ENCODE data around the gene ANOS1.
"Not testable (repeated sequence)": the region's sequence is repeated elsewhere in the genome, so short reads cannot be mapped to it uniquely, and the experiment has no call there.

Gene ANOS1

GRCh38 chrX:8604131-8604530 lies 127.8 kb downstream of the ANOS1 start:
- no peak for DNase-seq

- DNase-seq: no peak
These were observed 140.4 kb downstream of the ANOS1 start for GRCh38 chrX:8591501-8591900.

DNA sequence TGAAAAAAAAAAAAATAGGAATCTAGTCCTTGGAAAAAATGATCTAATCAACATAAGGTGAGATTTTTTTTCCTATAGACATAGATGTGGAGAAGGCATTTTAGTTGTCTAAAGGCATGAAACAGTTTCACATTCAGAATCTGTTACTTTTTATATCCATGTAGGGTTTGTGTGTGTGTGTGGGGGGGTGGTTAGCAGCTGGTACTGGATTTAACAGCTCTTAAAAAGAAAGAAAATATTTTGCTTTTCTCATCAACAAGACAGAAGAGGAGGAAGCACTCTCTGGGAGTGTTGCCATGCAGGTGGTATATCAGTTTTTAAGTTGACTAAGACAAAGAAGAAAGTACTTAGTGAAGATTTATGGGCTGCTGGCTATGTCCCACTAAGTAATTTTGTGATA lies 145.0 kb downstream of the ANOS1 start:
- no peak for DNase-seq

DNA sequence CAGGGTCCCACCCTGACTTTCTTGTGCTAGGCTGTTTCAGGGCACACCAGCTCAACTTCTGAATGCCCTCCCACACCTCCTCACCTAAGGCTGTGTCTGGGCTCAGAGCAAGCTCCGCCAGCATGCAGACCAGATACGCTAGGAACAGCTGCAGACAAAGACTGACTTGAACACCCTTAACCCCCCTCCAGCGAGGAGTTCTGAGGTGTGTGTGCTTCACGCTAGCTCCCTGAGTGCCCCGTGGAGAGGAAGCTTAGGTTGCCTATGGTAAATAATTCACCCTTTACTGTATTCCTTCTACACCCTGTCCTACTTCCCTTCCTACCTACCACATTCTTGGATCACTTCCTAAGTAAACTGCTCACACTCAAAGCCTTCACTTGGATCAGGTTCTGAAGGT lies 152.3 kb downstream of the ANOS1 start:
- DNase-seq: no peak

DNA sequence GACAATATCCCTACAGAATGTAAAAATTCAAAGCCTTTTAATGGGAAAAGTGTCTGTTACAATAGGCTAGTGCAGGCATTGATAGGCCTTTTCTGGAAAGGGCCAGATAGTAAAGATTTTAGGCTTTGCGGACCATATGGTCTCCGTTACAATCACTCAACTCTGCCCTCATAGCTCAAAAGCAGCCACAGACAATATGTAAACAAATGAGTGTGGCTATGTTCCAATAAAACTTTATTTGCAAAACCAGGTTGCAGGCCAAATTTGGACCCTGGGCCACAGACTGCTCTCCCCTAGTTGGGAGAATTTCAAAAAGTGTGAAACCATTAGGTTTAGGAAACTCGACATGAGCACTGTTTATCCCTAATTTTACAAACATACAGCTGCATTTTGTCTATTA lies 155.1 kb downstream of the ANOS1 start:
- DNase-seq: no peak

GRCh38 chrX:8565729-8566128 lies 166.2 kb downstream of the ANOS1 start:
- DNase-seq: no peak

DNA sequence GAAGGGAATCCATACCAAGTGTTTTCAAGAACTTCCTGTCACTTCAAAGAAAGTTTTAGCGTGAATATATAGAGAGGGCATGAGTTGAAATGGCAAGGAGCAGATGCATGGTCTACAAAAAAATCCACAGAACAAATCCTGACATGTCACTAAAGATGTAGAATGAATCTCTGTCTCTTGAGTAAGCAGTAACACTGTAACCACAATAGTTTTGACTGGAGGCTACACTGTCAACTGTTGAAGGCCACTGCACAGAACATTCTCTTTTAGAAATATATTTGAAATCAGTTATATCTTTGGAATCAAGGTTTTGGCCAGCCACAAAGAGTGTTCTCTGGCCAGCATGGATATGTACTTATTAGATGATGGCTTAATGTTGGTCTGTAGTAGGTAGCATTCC lies 183.5 kb downstream of the ANOS1 start:
- DNase-seq: no peak

DNA sequence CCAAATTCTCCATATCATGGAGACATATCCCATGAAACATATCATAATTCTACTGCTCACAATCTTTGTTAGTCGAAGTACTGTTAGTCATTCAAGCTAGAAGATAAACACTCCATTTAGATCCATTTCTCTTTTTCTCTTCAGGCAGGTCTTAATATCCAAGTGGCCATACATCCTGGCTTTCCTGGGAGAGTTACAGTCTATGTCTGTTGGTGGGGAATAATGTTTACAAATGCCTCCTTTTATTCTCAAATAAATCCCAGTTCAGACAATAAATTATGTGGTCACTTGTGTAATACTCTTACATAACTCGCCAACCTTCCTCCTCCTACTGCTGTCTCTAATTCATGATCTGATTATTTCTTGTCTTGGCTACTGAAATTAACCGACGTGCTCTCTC lies 185.2 kb downstream of the ANOS1 start:
- DNase-seq: no peak

GRCh38 chrX:8520791-8521190 lies 211.1 kb downstream of the ANOS1 start:
- DNase-seq: no peak

- no peak for DNase-seq
These were observed 211.8 kb downstream of the ANOS1 start for GRCh38 chrX:8520178-8520577.

DNA sequence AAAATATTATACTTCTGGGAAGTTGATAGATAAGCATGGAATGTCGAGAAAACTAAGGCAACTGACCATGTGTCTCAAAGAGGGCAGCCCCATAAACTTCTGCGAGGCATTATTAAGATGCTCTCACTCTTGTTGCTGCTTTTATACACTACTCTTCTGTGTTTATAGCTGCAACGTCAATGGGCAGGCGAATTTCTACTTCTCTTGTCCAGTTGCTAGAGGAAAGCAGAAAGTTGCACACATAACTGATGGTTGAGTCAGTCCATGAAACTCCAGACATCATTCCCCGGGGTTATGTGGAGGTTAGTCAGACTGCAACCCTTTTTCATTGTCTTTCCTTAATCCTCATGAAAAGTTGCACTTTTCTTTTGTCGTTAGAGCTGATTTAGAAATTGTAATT lies 227.5 kb downstream of the ANOS1 start:
- DNase-seq: no peak

GRCh38 chrX:8502101-8502500 lies 229.8 kb downstream of the ANOS1 start:
- not testable (repeated sequence) for DNase-seq

GRCh38 chrX:8500203-8500602 lies 231.7 kb downstream of the ANOS1 start:
- DNase-seq: no peak

DNA sequence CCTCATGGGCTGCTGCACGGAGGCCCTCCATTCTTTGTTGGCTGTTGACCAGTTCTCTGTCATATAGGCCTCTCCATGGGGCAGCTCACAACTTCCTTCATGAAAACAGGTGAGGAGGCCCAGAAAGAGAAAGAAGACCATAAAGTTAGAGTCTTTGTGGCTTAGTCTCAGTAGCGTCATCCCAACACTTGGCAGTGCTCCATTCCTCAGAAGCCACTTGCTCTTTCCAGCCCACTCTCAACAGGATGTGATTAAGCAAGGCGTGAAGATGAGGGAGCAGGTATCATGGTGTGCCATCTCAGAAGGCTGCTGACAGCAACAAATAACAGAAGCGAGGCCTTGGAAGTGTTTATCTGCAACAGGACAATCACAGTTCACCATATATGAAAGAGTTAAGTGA lies 236.9 kb downstream of the ANOS1 start:
- not testable (repeated sequence) for DNase-seq

DNA sequence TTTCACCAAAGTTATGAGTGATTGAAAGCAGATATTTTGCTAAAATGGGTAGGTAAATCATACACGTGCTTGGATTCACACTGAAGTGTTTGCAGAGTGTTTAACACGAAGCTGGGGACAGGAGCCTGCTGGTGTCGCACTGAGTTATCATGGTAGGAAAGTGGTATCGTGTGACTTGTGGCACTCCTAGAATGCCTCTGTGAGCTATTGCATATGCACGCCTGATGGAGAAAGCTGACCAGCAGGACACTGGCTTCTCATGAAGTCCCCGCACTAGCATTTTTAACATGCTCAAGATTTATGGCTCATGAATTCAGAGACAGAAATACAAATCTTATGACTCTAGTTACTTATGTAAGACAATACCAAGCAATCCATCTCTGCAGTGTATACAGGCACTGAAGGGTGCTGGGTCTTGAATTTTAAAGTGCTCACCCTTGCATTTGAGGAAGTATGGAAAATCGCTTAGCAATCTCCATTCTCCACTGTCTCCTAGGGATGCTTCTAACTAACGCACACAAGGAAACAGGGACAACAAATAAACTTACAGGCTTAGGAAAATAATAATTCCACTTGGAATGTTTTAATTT lies 247.5 kb downstream of the ANOS1 start:
- no peak for DNase-seq

Measured in NCI-H526 (cell line).